Fibroblast of lung (primary cell): ENCODE results near the gene NDEL1.

ENCODE experiments used
- EZH2 ChIP-seq: IDR thresholded peaks from 2 replicates; pipeline ENCODE4 v1.5.1; 2012; ENCODE audit warnings: low read length, control low read depth, mild to moderate bottlenecking; ENCODE audit errors: missing control alignments
- TF ChIP-seq, protein P1 (sequence below), 2 donors: IDR thresholded peaks in 1 of 2; conservative IDR thresholded peaks in 1 of 2; 1 replicate in 1 of 2; 2 replicates in 1 of 2; pipeline ENCODE4 v1.5.1; 2011 to 2012; ENCODE audit warnings: low read length in 2 of 2, control low read depth in 1 of 2, inconsistent platforms in 1 of 2, low read depth in 1 of 2, mild to moderate bottlenecking in 1 of 2

DNA sequence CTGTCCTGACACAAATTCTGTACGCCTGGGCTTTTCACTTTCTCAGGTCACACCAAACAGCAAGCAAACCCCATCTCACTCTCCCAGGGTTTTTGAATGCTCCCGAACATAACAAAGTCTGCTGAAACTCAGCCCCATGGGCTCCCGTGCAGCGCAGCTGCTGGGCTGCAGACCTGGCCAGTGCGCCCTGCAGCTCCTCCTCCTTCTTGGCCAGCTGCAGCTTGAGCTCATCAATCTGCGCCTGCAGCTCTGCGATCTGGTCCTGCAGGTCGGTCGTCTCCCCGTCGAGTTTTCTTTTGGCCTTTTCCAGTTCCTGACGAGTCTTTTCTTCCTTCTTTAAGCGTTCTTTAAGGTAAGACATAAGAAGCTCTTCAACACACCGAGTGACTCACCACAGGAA is 70.5 kb downstream of the NDEL1 start:
- no peak for TF ChIP-seq EZH2
- TF ChIP-seq, protein P1, sequence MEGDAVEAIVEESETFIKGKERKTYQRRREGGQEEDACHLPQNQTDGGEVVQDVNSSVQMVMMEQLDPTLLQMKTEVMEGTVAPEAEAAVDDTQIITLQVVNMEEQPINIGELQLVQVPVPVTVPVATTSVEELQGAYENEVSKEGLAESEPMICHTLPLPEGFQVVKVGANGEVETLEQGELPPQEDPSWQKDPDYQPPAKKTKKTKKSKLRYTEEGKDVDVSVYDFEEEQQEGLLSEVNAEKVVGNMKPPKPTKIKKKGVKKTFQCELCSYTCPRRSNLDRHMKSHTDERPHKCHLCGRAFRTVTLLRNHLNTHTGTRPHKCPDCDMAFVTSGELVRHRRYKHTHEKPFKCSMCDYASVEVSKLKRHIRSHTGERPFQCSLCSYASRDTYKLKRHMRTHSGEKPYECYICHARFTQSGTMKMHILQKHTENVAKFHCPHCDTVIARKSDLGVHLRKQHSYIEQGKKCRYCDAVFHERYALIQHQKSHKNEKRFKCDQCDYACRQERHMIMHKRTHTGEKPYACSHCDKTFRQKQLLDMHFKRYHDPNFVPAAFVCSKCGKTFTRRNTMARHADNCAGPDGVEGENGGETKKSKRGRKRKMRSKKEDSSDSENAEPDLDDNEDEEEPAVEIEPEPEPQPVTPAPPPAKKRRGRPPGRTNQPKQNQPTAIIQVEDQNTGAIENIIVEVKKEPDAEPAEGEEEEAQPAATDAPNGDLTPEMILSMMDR (conservative IDR thresholded peaks at IDR 0.05 in 1 of 2, IDR thresholded peaks at IDR 0.05 in 1 of 2; ENCODE audit: low read depth in 1 of 2, low read length in 2 of 2) = no peak
